Subcutaneous abdominal adipose tissue (tissue), 5 donors: ENCODE results near the gene BAD.

Experiments
- H3K27ac ChIP-seq: one replicate; pipeline ENCODE4 v1.7.0; 2013; ENCODE audit warnings: low read depth, mild to moderate bottlenecking, inconsistent platforms, low read length, moderate library complexity
- H3K27me3 ChIP-seq, 5 donors: one replicate each; pipeline ENCODE4 v1.7.0; 2013; ENCODE audit warnings: low read length in 5 of 5, inconsistent platforms in 1 of 5; ENCODE audit not compliant: control insufficient read depth in 5 of 5, insufficient read depth in 4 of 5
- H3K36me3 ChIP-seq, 5 donors: one replicate each; pipeline ENCODE4 v1.7.0; 2013; ENCODE audit warnings: low read length in 5 of 5; ENCODE audit not compliant: control insufficient read depth in 5 of 5, insufficient read depth in 5 of 5
- H3K4me1 ChIP-seq, 5 donors: one replicate each; pipeline ENCODE4 v1.7.0; 2013; ENCODE audit warnings: low read length in 5 of 5, mild to moderate bottlenecking in 3 of 5, moderate library complexity in 1 of 5; ENCODE audit not compliant: control insufficient read depth in 5 of 5, insufficient read depth in 5 of 5
- H3K4me3 ChIP-seq, 5 donors: one replicate each; pipeline ENCODE4 v1.7.0; 2013; ENCODE audit warnings: low read length in 5 of 5, low read depth in 1 of 5
- H3K9ac ChIP-seq, 5 donors: one replicate each; pipeline ENCODE4 v1.7.0; 2013; ENCODE audit warnings: low read length in 5 of 5, mild to moderate bottlenecking in 4 of 5, moderate library complexity in 3 of 5
- H3K9me3 ChIP-seq, 5 donors: one replicate each; pipeline ENCODE4 v1.7.0; 2013; ENCODE audit warnings: low read length in 5 of 5; ENCODE audit not compliant: control insufficient read depth in 5 of 5
- donor health status: healthy.
- donor health status: healthy.
- donor health status: healthy.
- donor health status: healthy.
- donor health status: healthy.

The BAD gene

GRCh38 chr11:64260147-64260708, 24.2 kb downstream of the BAD start:
- H3K27me3 ChIP-seq: no peaks in the 10 kb centered on the region
- no peaks in the 10 kb centered on the region for H3K9me3 ChIP-seq
- H3K9ac ChIP-seq: no peak overlapping the region
- H3K36me3 ChIP-seq: peaks cover 0 to 90% (median 79%) of the 10 kb centered on the region in 5 donors
- no peak overlapping the region for H3K4me3 ChIP-seq
- H3K27ac ChIP-seq: no peak overlapping the region
- no peaks in the 10 kb centered on the region for H3K4me1 ChIP-seq

- Histone ChIP-seq H3K4me3 (no peak overlapping the region), H3K27ac (no peak overlapping the region), H3K4me1 (no peaks in the 10 kb centered on the region), H3K9ac (no peak overlapping the region), H3K36me3 (peaks cover 0 to 92% (median 83%) of the 10 kb centered on the region in 5 donors), H3K27me3 (no peaks in the 10 kb centered on the region), H3K9me3 (no peaks in the 10 kb centered on the region)
These were observed 24.9 kb downstream of the BAD start for GRCh38 chr11:64259533-64260067.

- H3K27ac ChIP-seq: no peak overlapping the region
- no peak overlapping the region for H3K4me3 ChIP-seq
- H3K36me3 ChIP-seq: peaks cover 0 to 92% (median 80%) of the 10 kb centered on the region in 5 donors
- no peaks in the 10 kb centered on the region for H3K27me3 ChIP-seq
- H3K9me3 ChIP-seq: no peaks in the 10 kb centered on the region
- no peak overlapping the region for H3K9ac ChIP-seq
- peaks cover 0 to 2% (median 0%) of the 10 kb centered on the region in 5 donors for H3K4me1 ChIP-seq
These were observed 25.4 kb downstream of the BAD start for GRCh38 chr11:64258946-64259532.

- H3K27ac ChIP-seq: no peak overlapping the region
- H3K9me3 ChIP-seq: no peaks in the 10 kb centered on the region
- no peaks in the 10 kb centered on the region for H3K27me3 ChIP-seq
- H3K4me1 ChIP-seq: peaks cover 0 to 9% (median 5%) of the 10 kb centered on the region in 5 donors
- H3K9ac ChIP-seq: no peak overlapping the region
- peaks cover 0 to 85% (median 73%) of the 10 kb centered on the region in 5 donors for H3K36me3 ChIP-seq
- H3K4me3 ChIP-seq: no peak overlapping the region
These were observed 26.1 kb downstream of the BAD start for GRCh38 chr11:64258356-64258755.

GRCh38 chr11:64256300-64256699, 28.2 kb downstream of the BAD start:
- Histone ChIP-seq H3K9me3 (no peaks in the 10 kb centered on the region), H3K27ac (no peak overlapping the region), H3K4me3 (no peak overlapping the region), H3K27me3 (no peaks in the 10 kb centered on the region), H3K4me1 (peaks cover 0 to 26% (median 23%) of the 10 kb centered on the region in 5 donors), H3K9ac (no peak overlapping the region), H3K36me3 (peaks cover 0 to 65% (median 55%) of the 10 kb centered on the region in 5 donors)

GRCh38 chr11:64255135-64256128, 29.0 kb downstream of the BAD start:
- H3K36me3 ChIP-seq: peaks cover 0 to 60% (median 52%) of the 10 kb centered on the region in 5 donors
- H3K27ac ChIP-seq: no peak overlapping the region
- no peaks in the 10 kb centered on the region for H3K27me3 ChIP-seq

GRCh38 chr11:64254326-64254725, 30.1 kb downstream of the BAD start:
- Histone ChIP-seq H3K36me3 (peaks cover 0 to 49% (median 41%) of the 10 kb centered on the region in 5 donors), H3K9ac (no peak overlapping the region), H3K4me1 (peaks cover 0 to 33% (median 31%) of the 10 kb centered on the region in 5 donors), H3K27me3 (no peaks in the 10 kb centered on the region), H3K9me3 (no peaks in the 10 kb centered on the region), H3K27ac (no peak overlapping the region), H3K4me3 (no peak overlapping the region)

More at GRCh38 chr11:64255135-64256128, 29.0 kb downstream of the BAD start:
- no peak overlapping the region for H3K9ac ChIP-seq
- H3K4me1 ChIP-seq: peaks cover 0 to 33% (median 31%) of the 10 kb centered on the region in 5 donors
- no peaks in the 10 kb centered on the region for H3K9me3 ChIP-seq
- no peak overlapping the region for H3K4me3 ChIP-seq

GRCh38 chr11:64253481-64253880, 31.0 kb downstream of the BAD start:
- Histone ChIP-seq H3K4me1 (peaks cover 0 to 33% (median 31%) of the 10 kb centered on the region in 5 donors), H3K9ac (peak overlapping the region in 2 of 5 donors; percentile 19 to 30), H3K4me3 (no peak overlapping the region)

GRCh38 chr11:64253043-64253442, 31.4 kb downstream of the BAD start:
- peaks cover 0 to 34% (median 32%) of the 10 kb centered on the region in 5 donors for H3K4me1 ChIP-seq
- peaks cover 0 to 36% (median 28%) of the 10 kb centered on the region in 5 donors for H3K36me3 ChIP-seq
- peak overlapping the region in 2 of 5 donors; percentile 78 to 80 for H3K4me3 ChIP-seq
- H3K27me3 ChIP-seq: no peaks in the 10 kb centered on the region
- peak overlapping the region in 1 of 5 donors; percentile 25 for H3K9ac ChIP-seq
- no peaks in the 10 kb centered on the region for H3K9me3 ChIP-seq
- H3K27ac ChIP-seq: peak overlapping the region; percentile 50

More at GRCh38 chr11:64253481-64253880, 31.0 kb downstream of the BAD start:
- H3K27ac ChIP-seq: no peak overlapping the region
- peaks cover 0 to 41% (median 33%) of the 10 kb centered on the region in 5 donors for H3K36me3 ChIP-seq
- no peaks in the 10 kb centered on the region for H3K27me3 ChIP-seq
- H3K9me3 ChIP-seq: no peaks in the 10 kb centered on the region
